Breast epithelium (tissue), 3 donors: Measurements from ENCODE around the gene NAA80.

Source experiments
- POLR2A ChIP-seq: fragments of 450-650 bp; IDR thresholded peaks from one replicate; pipeline ENCODE4 v1.6.1; 2016; ENCODE audit warnings: antibody characterized with exemption, mild to moderate bottlenecking, moderate library complexity
- POLR2AphosphoS5 ChIP-seq, 3 donors: sonication (generic); formaldehyde crosslinking; IDR thresholded peaks; one replicate each; pipeline ENCODE4 v1.6.1; 2017; ENCODE audit warnings: antibody characterized with exemption in 3 of 3
- TF ChIP-seq, protein P1 (sequence below), 3 donors: fragments of 450-650 bp; IDR thresholded peaks; one replicate each; pipeline ENCODE4 v1.5.1; 2016 to 2017; ENCODE audit warnings: antibody characterized with exemption in 3 of 3, mild to moderate bottlenecking in 3 of 3, moderate library complexity in 3 of 3

GRCh38 chr3:50327129-50327528, 27.9 kb upstream of the NAA80 start:
- TF ChIP-seq POLR2A (no peak), POLR2AphosphoS5 (IDR thresholded peaks at IDR 0.05) (no peak)
- TF ChIP-seq, protein P1, sequence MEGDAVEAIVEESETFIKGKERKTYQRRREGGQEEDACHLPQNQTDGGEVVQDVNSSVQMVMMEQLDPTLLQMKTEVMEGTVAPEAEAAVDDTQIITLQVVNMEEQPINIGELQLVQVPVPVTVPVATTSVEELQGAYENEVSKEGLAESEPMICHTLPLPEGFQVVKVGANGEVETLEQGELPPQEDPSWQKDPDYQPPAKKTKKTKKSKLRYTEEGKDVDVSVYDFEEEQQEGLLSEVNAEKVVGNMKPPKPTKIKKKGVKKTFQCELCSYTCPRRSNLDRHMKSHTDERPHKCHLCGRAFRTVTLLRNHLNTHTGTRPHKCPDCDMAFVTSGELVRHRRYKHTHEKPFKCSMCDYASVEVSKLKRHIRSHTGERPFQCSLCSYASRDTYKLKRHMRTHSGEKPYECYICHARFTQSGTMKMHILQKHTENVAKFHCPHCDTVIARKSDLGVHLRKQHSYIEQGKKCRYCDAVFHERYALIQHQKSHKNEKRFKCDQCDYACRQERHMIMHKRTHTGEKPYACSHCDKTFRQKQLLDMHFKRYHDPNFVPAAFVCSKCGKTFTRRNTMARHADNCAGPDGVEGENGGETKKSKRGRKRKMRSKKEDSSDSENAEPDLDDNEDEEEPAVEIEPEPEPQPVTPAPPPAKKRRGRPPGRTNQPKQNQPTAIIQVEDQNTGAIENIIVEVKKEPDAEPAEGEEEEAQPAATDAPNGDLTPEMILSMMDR (IDR thresholded peaks at IDR 0.05): no peak
